Astrocyte (in vitro differentiated cells and primary cell): ENCODE data around the gene BCO2. TPM values are rescaled to one million over a fixed set of nuclear protein-coding genes. Genes with fewer than 3 reads are reported as not detected.

Source experiments
- DNase-seq: peaks from one replicate; pipeline ENCODE4 v3.0.0-alpha.2; 2010; ENCODE audit warnings: low read depth
- FAIRE-seq: peaks from 2 replicates; lab custom pipeline; 2011; peaks lifted over from hg19 to GRCh38; lab: Jason Lieb, UNC
- H2AFZ ChIP-seq: 2 replicates; pipeline ENCODE4 v1.6.0; 2012; ENCODE audit warnings: low read depth, low read length, inconsistent platforms
- H3K27ac ChIP-seq: 2 replicates; pipeline ENCODE4 v1.5.1; 2011; ENCODE audit warnings: low read depth, low read length, inconsistent platforms
- H3K27me3 ChIP-seq: 2 replicates; pipeline ENCODE4 v1.6.0; 2011; ENCODE audit warnings: low read length, inconsistent platforms; ENCODE audit not compliant: insufficient read depth
- H3K36me3 ChIP-seq: 2 replicates; pipeline ENCODE4 v1.5.1; 2011; ENCODE audit warnings: low read length, inconsistent platforms; ENCODE audit not compliant: insufficient read depth
- H3K4me1 ChIP-seq: 2 replicates; pipeline ENCODE4 v1.5.1; 2011; ENCODE audit warnings: low read length, inconsistent platforms; ENCODE audit not compliant: insufficient read depth
- H3K4me2 ChIP-seq: 2 replicates; pipeline ENCODE4 v1.6.0; 2012; ENCODE audit warnings: low read length, inconsistent platforms
- H3K4me3 ChIP-seq: 2 replicates; pipeline ENCODE4 v1.5.1; 2011; ENCODE audit warnings: low read depth, mild to moderate bottlenecking, low read length, inconsistent platforms; ENCODE audit not compliant: insufficient read depth
- H3K79me2 ChIP-seq: 2 replicates; pipeline ENCODE4 v1.6.0; 2012; ENCODE audit warnings: mild to moderate bottlenecking, low read length, inconsistent platforms; ENCODE audit not compliant: insufficient read depth
- H3K9ac ChIP-seq: 2 replicates; pipeline ENCODE4 v1.6.0; 2012; ENCODE audit warnings: mild to moderate bottlenecking, low read length, inconsistent platforms
- H3K9me3 ChIP-seq: 2 replicates; pipeline ENCODE4 v1.5.1; 2012; ENCODE audit warnings: low read depth, mild to moderate bottlenecking, low read length, inconsistent platforms; ENCODE audit not compliant: insufficient read depth
- H4K20me1 ChIP-seq: 2 replicates; pipeline ENCODE4 v1.6.0; 2012; ENCODE audit warnings: low read length, inconsistent platforms; ENCODE audit not compliant: insufficient read depth
- H3K27ac Mint-ChIP-seq: one replicate; pipeline ENCODE4 v1.8.0; 2021; ENCODE audit warnings: mild to moderate bottlenecking, mixed read lengths; ENCODE audit not compliant: unreplicated experiment
- H3K27me3 Mint-ChIP-seq: one replicate; pipeline ENCODE4 v1.8.0; 2021; ENCODE audit warnings: low read depth, mixed read lengths; ENCODE audit not compliant: unreplicated experiment
- H3K36me3 Mint-ChIP-seq: one replicate; pipeline ENCODE4 v1.8.0; 2021; ENCODE audit warnings: low read depth, mixed read lengths; ENCODE audit not compliant: unreplicated experiment
- H3K4me1 Mint-ChIP-seq: one replicate; pipeline ENCODE4 v1.8.0; 2021; ENCODE audit warnings: low read depth, mixed read lengths; ENCODE audit not compliant: unreplicated experiment
- H3K4me3 Mint-ChIP-seq: one replicate; pipeline ENCODE4 v1.8.0; 2021; ENCODE audit warnings: mild to moderate bottlenecking, moderate library complexity, mixed read lengths; ENCODE audit not compliant: unreplicated experiment
- H3K9me3 Mint-ChIP-seq: one replicate; pipeline ENCODE4 v1.8.0; 2021; ENCODE audit warnings: mild to moderate bottlenecking, mixed read lengths; ENCODE audit not compliant: unreplicated experiment
- CTCF ChIP-seq: IDR thresholded peaks from 2 replicates; pipeline ENCODE4 v1.5.1; 2011; ENCODE audit warnings: low read depth, mild to moderate bottlenecking, inconsistent platforms, low read length, moderate library complexity; ENCODE audit not compliant: insufficient read depth
- EZH2 ChIP-seq: IDR thresholded peaks from 2 replicates; pipeline ENCODE4 v1.6.1; 2012; ENCODE audit warnings: mild to moderate bottlenecking, low read length, inconsistent platforms; ENCODE audit not compliant: insufficient read depth
- total RNA-seq: library from RNA; stranded (reverse); gene quantifications from 2 replicates; pipeline ENCODE4 v1.2.1, GENCODE V29; 2021

Gene BCO2
- total RNA-seq, 1 donor from 2014 or later, result 0.48 TPM

- TF ChIP-seq EZH2 (no peak), CTCF (no peak)
- FAIRE-seq, result no peak
- Mint-ChIP-seq H3K4me3 (no peak overlapping the region), H3K27ac (no peak overlapping the region), H3K36me3 (peaks cover 3% of the 10 kb centered on the region), H3K27me3 (no peaks in the 10 kb centered on the region), H3K9me3 (no peaks in the 10 kb centered on the region), H3K4me1 (no peaks in the 10 kb centered on the region)
- Histone ChIP-seq H2AFZ (no peak overlapping the region), H4K20me1 (no peaks in the 10 kb centered on the region), H3K79me2 (peaks cover 19% of the 10 kb centered on the region), H3K9me3 (no peaks in the 10 kb centered on the region), H3K27me3 (no peaks in the 10 kb centered on the region), H3K27ac (no peak overlapping the region), H3K4me3 (no peak overlapping the region), H3K36me3 (no peaks in the 10 kb centered on the region), H3K4me2 (no peak overlapping the region), H3K4me1 (peaks cover 10% of the 10 kb centered on the region), H3K9ac (no peak overlapping the region)
- DNase-seq, result no peak
These were observed 47.8 kb downstream of the BCO2 start for GRCh38 chr11:112223121-112223520.

GRCh38 chr11:112223754-112224532 is 48.6 kb downstream of the BCO2 start:
- no peak overlapping the region for H3K4me3 Mint-ChIP-seq
- Histone ChIP-seq H3K36me3 (peaks cover 7% of the 10 kb centered on the region), H3K27ac (no peak overlapping the region), H3K9me3 (no peaks in the 10 kb centered on the region), H3K4me2 (no peak overlapping the region), H3K9ac (no peak overlapping the region), H3K27me3 (no peaks in the 10 kb centered on the region), H3K79me2 (peaks cover 28% of the 10 kb centered on the region), H4K20me1 (no peaks in the 10 kb centered on the region), H3K4me3 (no peak overlapping the region), H2AFZ (no peak overlapping the region), H3K4me1 (peaks cover 10% of the 10 kb centered on the region)
- H3K27ac Mint-ChIP-seq, result no peak overlapping the region
- H3K36me3 Mint-ChIP-seq, result peaks cover 3% of the 10 kb centered on the region
- H3K27me3 Mint-ChIP-seq, result no peaks in the 10 kb centered on the region
- FAIRE-seq (no peak), DNase-seq (no peak)
- TF ChIP-seq EZH2, result no peak
- TF ChIP-seq CTCF, result no peak
- peaks cover 1% of the 10 kb centered on the region for H3K4me1 Mint-ChIP-seq
- no peaks in the 10 kb centered on the region for H3K9me3 Mint-ChIP-seq

GRCh38 chr11:112225753-112226061 is 50.4 kb downstream of the BCO2 start:
- Histone ChIP-seq H4K20me1 (peaks cover 6% of the 10 kb centered on the region), H3K9me3 (no peaks in the 10 kb centered on the region), H3K4me3 (peak overlapping the region; percentile 90), H3K27ac (peak overlapping the region; percentile 97), H2AFZ (peak overlapping the region; percentile 96), H3K36me3 (peaks cover 16% of the 10 kb centered on the region), H3K27me3 (no peaks in the 10 kb centered on the region), H3K9ac (peak overlapping the region; percentile 97), H3K79me2 (peaks cover 31% of the 10 kb centered on the region), H3K4me2 (peak overlapping the region; percentile 99), H3K4me1 (peaks cover 21% of the 10 kb centered on the region)
- TF ChIP-seq CTCF (no peak), EZH2 (no peak)
- peak; percentile 65 for DNase-seq
- no peak for FAIRE-seq
- H3K27ac Mint-ChIP-seq, result peak overlapping the region; percentile 97
- peaks cover 3% of the 10 kb centered on the region for H3K36me3 Mint-ChIP-seq
- no peaks in the 10 kb centered on the region for H3K27me3 Mint-ChIP-seq
- peak overlapping the region; percentile 90 for H3K4me3 Mint-ChIP-seq
- no peaks in the 10 kb centered on the region for H3K9me3 Mint-ChIP-seq
- peaks cover 15% of the 10 kb centered on the region for H3K4me1 Mint-ChIP-seq
